CD4-positive, alpha-beta T cell treated with Interferon gamma for 1 hour (primary cell): ENCODE data around the gene DTWD1.
"Not testable (repeated sequence)": the region's sequence is repeated elsewhere in the genome, so short reads cannot be mapped to it uniquely, and the experiment has no call there.

Experiments used
- DNase-seq: peaks from one replicate; pipeline ENCODE4 v3.0.0-alpha.2; 2020

Gene DTWD1, protein sequence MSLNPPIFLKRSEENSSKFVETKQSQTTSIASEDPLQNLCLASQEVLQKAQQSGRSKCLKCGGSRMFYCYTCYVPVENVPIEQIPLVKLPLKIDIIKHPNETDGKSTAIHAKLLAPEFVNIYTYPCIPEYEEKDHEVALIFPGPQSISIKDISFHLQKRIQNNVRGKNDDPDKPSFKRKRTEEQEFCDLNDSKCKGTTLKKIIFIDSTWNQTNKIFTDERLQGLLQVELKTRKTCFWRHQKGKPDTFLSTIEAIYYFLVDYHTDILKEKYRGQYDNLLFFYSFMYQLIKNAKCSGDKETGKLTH

DNA sequence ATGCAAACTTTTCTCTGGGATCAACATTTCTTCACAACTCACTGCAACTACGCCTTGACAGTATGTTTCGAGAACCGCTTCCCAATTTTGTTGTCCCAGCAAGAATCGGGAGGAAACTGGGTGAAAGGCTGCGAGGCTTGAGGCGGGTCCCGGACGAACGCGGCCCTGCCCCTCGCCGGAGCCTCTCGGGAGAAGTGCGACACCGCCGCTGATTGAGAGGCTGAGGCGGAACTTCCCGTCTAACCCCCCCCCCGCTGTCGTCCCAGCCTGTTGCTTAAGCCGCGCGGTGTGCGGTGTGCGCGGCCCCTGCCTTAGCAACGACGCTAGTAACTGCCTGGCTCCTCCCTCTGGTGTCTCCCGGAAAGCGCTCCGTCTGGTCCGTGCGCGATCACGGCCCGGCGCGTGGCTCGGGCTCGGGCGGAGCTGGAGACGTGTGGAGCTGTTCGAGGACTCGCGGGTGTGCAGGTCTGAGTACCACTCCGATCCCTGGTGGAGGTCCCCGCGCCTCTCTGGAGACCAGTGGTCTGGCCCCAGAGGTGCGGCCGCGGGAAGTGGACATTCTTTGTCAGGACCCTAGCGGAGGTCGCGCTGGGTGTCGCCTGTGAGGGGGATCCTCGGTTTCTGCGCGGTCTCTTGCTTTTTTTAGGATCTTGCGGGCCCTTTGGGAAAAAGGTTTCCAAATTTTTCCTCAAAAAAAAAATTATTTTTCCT, at the start of gene DTWD1, which contains the start of gene FAM227B:
Gene DTWD1 (plus strand): TSS at position 391 of the 711 bp plus-strand sequence. CDS start 4,120 bp downstream, outside the sequence.
Gene FAM227B (minus strand): TSS at position 161 of the 711 bp plus-strand sequence. CDS start 5,647 bp downstream, outside the sequence.
- DNase-seq = peak; percentile 95

DNA sequence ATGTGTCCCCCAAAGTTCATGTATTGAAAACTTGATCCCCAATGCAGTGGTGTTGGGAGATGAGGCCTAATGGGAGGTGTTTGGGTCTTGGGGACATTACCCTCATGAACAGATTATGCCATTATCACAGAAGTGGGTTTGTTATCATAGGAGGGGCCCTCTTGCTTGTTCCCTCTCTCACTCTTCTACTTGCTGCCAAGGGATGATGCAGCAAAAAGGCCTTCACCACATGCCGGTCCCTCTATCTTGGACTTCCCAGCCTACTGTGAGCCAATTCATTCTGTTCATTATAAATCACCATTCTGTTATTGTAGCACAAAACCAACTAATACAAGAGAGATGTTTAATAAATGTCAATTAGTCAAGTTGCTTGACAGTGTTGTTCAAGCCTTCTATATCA, 47.4 kb upstream of the DTWD1 start:
- no peak for DNase-seq

GRCh38 chr15:49589030-49589429, 31.8 kb upstream of the DTWD1 start:
- DNase-seq = no peak

DNA sequence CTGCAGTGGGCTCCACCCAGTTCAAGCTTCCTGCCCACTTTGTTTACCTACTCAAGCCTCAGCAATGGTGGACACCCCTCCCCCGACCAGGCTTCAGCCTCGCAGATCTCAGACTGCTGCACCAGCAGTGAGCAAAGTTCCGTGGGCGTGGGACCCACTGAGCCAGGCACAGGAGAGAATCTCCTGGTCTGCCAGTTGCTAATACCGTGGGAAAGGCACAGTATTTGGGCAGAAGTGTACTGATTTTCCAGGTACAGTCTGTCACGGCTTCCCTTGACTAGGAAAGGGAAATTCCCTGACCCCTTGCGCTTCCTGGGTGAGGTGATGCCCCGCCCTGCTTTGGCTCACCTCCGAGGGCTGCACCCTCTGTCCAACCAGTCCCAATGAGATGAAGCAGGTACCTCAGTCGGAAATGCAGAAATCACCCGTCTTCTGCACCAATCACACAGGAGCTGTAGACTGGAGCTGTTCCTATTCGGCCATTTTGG, 28.0 kb upstream of the DTWD1 start:
- DNase-seq = not testable (repeated sequence)

DNA sequence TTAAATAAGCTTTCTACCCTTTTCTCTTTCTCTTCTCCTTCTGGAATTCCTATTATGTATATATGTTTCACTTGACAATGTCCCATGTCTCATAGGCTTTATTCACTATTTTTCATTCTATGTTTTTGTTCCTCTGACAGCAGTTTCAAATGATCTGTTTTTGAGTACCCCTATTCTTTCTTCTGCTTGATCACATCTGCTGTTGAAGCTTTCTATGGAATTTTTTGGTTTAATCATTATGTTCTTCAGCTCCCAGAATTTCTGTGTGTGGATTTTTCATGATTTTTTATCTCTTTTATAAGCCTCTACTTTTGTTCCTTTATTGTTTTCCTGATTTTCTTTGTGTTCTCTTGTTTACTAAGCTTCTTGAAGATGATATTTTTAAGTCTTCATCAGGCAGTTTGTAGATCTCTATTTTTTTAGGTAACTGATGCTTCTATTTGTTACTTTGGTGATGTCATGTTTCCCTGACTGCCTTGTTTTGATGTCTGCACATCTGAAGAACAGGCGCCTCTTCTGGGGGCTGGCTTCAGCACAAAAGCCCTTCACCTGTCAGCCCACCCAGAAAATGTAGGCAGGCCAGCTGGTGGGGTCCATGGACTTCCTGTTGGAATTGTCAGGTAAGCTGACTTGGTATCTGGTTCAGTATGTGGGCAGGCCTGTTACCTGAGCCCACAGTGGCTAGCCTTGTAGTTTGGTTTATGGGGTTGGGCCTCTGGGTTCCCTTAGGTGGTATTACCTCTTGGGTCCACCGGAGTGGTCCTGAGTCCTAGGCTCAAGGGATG, 16.0 kb upstream of the DTWD1 start:
- DNase-seq = no peak

DNA sequence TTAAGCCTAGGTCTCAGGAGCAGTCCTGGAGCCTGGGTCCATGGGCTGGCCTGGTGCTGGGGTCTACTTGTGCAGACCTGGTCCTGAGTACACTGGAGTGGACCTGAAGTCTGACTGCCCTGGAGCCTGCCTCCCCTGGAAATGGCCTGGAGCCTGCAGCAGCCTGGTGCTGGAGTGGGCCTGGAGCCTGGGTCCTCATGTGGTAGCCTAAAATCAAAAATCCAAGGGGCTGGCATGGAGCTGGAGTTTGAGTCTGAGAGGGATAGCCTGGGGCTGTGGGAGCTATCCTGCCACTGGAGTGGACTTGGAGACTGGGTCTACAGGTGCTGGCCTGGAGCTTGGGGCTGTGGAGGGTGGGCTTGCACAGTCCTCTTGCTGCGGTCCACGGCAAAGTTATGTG, 15.3 kb upstream of the DTWD1 start:
- no peak for DNase-seq

GRCh38 chr15:49606594-49606993, 14.3 kb upstream of the DTWD1 start:
- no peak for DNase-seq

GRCh38 chr15:49610157-49610918, 10.5 kb upstream of the DTWD1 start:
- DNase-seq = no peak

DNA sequence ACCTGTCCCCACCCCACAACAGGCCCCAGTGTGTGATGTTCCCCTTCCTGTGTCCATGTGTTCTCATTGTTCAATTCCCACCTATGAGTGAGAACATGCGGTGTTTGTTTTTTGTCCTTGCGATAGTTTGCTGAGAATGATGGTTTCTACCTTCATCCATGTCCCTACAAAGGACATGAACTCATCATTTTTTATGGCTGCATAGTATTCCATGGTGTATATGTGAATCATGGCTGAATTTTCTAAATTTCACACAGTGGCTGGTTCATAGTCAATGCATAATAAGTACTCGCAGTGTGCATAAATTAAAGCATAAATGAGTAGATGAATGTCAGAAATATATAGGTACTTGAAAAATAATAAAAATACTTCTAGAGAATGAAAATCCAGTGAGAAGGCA, 8.6 kb upstream of the DTWD1 start:
- DNase-seq = not testable (repeated sequence)

- no peak for DNase-seq
Measured at GRCh38 chr15:49619226-49619625, 1.6 kb upstream of the DTWD1 start.

DNA sequence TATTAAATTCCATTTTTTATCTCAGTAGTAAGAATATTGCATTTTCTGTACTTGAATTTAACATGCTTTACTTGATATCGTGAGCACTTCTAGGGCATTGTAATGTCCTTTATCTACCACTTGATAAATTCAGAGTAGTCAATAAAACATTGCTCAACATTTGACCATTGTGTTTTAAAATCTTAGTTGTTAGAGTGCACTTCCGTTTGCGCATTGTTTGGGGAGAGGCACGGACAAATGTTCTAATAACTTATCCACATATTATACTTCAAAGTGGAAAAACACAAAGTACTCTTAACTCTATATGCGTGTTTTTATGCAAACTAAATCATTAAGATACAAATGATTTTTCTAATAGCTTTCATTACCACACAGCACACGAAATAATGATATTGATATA, 649 bp upstream of the DTWD1 start:
- DNase-seq = no peak

DNA sequence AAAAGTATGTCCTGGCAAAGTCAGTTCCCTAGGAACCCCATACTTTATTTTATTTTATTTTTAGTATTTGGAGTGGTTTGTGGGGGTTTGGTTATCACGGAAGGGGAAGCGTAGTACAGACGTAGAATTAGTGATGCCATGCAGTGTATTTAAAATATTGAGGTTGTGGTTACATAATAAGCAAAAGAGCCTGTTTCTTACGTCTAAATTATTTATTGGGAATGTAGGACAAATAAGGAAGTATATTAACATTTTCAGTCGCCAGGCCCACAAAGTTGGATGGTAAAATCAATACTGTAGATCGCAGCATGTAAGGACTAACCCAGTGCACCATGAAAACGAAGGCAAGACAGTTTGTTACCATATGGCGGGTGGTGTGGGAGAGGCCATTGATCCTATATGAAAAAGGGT, 558 bp downstream of the DTWD1 start:
- no peak for DNase-seq

- no peak for DNase-seq
Measured at GRCh38 chr15:49621887-49622286, 1.0 kb downstream of the DTWD1 start.

- no peak for DNase-seq
Measured at GRCh38 chr15:49622561-49622960, 1.7 kb downstream of the DTWD1 start.

GRCh38 chr15:49624056-49624455, 3.2 kb downstream of the DTWD1 start:
- no peak for DNase-seq

DNA sequence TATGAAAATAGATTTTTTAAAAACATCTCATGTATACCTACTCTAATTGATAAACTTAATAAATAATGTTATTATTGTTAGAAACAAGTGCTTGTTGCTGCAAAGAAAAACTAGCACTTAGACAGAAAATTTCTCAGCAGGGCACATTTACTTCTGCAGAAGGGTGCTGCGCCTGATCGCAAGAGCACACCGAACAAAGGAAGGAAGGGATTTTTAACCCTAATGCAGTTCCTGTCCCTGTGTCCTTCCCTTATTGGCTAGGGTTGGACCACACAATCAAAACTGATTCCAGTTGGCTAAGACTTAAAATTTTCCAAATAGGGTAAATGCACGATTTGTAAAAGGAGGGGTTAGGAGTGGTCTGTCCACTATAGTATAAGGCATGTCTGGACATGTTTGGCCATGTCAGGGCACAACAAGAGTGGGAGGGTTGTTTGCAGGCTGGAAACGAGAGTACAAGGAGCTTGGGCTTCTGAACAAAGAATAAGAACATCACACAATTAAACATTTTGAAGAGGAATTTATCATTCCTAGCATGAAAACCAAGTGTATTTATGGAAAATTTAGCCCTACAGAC, 4.7 kb downstream of the DTWD1 start:
- DNase-seq = no peak

DNA sequence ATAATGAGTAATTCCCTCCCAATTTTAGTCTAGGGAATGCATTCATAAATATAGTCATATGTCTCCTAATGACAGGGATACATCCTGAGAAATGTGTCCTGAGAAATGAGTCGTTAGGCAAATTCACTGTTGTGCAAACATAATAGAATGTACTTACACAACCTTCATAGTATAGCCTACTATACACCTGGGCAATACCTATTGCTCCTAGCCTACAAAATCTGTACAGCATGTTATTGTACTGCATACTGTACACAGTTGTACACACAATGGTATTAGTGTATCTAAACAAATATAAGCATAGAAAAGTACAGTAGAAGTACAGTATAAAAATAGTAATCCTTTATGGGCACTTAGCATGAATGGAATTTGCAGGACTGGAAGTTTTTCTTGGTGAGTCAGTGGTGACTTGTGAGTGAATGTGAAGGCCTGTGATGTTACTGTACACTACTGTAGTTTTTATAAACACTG, 6.6 kb downstream of the DTWD1 start:
- DNase-seq = no peak

- no peak for DNase-seq
Measured at GRCh38 chr15:49628379-49628778, 7.5 kb downstream of the DTWD1 start.

- DNase-seq = no peak
Measured at GRCh38 chr15:49637857-49638256, 17.0 kb downstream of the DTWD1 start.

- no peak for DNase-seq
Measured at GRCh38 chr15:49644364-49644794, 23.5 kb downstream of the DTWD1 start.

DNA sequence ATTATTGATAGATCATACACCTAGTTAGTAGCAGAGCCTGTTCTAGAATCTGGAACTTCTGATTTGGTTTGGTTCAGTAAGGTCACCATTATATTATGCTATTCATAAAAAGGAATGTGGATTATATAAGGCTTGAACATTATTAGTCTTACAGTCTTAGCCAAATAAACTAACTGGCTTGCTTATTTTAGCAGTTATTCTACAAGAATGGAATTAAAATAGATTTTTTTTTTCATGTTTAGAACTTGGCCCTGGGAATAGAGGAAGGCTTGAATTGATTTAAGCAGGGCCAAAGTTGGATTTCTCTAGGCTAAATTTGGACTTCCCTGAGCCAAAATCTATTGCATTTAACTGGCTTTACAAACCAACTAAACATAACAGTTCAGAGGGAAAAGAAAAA, 24.4 kb downstream of the DTWD1 start:
- DNase-seq = no peak

GRCh38 chr15:49645941-49646340, 25.1 kb downstream of the DTWD1 start:
- DNase-seq = no peak
